Caki2 (cell line): ENCODE measurements around the gene ZCCHC24. TPM values are rescaled to one million over a fixed set of nuclear protein-coding genes. Genes with fewer than 3 reads are reported as not detected.

Experiments used
- DNase-seq: peaks from one replicate; pipeline ENCODE4 v3.0.0-alpha.2; 2015; ENCODE audit warnings: low read depth
- in situ Hi-C: cut with HindIII; loops from 2 replicates; pipeline ENCODE4 v1.10.0; 2016; ENCODE audit warnings: low sequenced_read_pairs, low pct_unique_long_range_greater_than_20kb, mixed read lengths
- total RNA-seq: library from RNA; depleted of rRNA; stranded (reverse); fragments of >200 nt; shearing (Covaris generic); gene quantifications from 2 replicates; pipeline ENCODE4 v1.2.3, GENCODE V29; 2014; ENCODE audit warnings: low replicate concordance

The ZCCHC24 gene
- total RNA-seq, 1 experiment from 2014 or later: 5.7 TPM

DNA sequence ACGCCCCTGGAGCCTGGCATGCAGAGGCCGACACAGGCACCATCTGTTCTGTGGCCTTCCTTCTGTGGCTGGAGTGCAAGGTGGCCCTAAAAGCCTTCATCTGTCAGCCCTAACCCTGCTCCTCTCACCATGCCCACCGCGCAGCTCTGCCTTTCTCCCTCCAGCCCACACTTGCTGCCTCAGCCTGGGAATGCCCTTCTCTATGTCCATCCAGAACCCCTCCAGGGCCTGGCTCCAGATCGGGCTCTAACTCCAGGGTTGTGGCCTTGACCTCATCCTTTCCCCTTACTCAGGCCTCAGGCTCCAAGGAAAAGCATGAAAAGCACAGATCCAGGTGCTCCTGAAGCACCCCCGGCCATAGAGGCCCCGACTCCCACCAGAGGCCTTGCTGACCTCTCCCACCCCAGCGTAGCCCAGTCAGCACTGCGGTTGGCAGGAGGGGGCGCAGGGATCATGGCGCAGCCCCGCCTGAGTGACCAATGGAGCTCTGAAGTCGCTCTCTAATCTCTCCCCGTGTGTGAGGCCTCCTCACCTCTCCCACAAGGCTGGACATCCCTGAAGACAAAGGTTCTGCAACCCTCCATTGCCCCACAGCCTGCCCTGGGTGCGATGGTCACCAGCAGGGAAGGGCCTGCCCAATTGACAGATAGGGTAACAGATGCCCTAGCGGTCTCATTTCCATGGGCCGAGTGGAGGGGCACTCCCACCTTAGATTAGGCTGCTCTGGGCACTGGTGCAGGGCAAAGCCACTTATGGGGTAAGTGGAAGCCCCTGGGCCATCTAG, 9.2 kb downstream of the ZCCHC24 start:
- in situ Hi-C loops: no loop called here
- no peak for DNase-seq

DNA sequence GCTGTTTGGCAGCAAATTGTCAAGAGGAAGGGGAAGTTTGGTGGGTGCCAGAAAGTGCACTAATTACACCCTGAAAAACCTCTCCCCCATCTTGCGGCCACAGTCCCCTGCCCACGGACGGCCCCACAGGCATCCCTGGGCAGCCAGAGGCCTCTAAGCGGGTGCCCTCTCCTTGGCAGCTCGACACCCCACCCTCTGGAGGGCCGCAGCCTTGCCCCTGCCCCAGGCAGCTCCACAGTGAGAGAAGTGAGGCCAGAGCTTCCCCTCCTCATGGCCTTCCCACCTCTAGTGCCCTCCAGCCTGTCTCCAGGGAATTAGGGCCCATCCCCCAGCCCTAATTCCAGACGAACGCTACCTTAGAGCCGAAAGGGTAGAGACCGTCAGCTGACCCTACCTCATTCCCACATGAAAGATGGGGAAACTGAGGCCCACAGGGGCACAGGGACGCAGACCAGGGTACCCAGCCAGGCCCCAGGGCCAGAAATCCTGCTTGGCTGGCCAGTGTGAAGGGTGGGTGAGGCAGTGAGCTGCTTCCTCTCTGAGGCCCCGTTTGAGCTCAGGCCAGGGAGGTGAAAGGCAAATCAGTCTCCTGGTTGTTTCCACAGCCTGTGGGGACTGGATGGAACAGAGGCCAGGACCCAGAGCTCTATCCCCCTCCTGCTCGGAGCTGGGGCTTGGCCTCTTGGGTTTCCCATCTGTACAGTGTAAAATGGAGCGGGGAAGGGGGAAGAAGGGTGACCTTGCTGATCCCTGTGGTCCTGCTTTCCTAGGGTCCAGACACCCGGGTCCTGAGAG, 10.0 kb downstream of the ZCCHC24 start:
- in situ Hi-C loops: no loop called here
- DNase-seq: no peak

- in situ Hi-C loops: no loop called here
- no peak for DNase-seq
These were observed 10.6 kb downstream of the ZCCHC24 start for GRCh38 chr10:79434821-79435251.

DNA sequence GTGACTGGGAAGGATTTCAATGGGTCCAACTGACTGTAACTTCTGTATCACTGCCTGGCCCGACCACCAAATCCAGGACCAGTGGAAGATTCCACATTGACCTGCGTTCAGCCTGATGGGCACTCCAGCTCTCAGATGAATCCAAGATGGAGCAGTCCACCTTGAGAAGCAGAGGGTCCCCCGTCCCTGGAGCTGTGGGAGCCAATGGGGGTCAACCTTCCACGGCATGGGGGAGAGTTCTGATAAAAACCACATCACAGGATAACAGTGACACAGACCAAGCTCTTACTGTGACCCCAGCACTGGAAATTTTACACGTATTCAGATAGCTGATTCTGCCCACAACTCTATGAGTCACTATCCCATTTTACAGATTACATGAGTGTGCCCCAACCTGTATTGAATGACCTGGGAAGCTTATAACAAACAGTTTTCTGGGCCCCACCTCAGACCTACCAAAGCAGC, 11.2 kb downstream of the ZCCHC24 start:
- in situ Hi-C loops: no loop called here

DNA sequence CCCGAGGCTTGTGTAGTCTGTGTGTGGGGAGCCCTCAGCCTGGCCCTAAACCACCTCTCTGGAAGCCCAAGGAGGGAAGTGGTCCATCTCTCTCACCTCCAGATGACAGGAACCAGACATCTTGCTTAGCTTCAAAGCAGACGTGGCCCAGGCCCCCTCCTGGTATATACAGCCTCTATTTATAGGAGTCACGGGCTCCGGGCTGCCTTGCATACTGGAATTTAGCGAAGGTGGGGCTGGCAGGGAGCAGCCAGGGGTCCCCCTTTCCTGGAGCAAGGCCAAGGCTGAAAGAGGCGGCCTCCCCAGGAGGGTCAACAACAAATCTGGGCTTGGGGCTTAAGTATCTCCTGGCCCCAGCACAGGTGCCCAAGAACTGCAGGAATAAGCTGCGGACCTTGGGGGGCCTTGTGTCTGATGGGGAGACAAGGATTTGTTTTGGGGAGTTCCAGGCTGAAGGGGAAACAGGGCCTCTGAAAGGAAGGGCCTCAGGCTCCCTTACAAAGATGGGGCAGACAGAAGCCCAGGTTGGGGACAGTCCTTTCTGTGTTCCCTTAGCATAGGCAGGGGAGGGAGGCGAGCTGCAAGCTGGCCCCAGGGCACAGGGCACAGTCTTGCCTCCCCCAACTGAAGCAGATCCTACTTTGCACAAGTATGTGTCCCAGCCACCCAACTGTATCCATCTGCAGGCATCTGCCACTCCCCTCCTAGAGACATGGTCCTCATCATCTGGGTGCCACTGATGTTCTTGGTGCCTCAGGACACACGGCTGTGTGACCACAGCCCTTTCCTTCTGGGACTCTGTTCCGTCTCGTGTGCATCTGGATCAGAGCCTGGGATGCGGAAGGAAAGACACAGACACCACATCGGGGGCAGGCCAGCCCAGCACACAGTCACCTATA, 11.9 kb downstream of the ZCCHC24 start:
- in situ Hi-C loops: no loop called here
- DNase-seq: no peak

More for the DNA sequence above, 11.2 kb downstream of the ZCCHC24 start:
- DNase-seq: no peak

DNA sequence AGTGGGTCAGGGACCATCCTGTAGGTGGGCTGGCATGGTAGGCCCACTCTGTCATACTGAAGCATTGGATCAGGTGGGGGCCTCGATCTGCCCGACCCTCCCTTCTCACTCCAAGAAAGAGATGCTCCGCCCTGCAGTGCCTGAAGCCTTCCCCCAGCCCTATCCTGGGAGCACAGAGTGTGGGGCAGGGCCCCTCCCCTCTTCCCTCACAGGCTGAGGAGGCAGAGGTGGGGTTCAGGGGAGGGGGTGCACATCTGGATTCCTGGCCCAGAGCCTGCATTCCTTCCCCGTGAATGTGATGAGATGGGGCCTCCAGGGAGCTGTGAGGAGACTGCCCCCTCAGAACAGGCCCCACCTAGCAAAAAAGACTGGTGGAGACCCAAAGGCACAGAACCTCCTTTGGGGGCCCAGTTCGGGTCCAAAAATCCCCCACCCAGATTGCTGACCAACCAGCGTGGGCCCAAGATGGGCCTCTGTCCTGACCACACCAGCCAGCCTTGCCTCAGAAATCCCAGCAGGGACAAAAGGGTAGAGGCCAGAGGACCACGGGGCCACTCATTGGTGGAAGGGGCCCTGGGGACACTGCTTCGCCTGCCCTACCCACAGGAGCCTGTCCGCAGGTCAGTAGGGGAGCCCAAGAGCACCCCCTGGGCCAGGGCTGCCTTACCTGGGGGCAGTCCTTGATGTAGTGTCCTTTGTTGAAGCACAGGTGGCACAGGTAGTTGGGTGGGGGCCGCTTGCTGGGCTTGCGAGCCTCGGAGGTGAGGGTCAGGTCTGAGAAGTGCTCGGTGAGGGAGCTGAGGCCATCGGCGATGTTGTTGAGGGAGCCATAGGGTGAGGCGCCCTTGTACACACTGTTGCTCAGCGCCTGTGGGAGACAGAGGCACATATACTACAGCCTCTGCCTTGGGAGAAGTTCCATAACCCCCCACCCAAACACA, 13.3 kb downstream of the ZCCHC24 start:
- DNase-seq: no peak
- in situ Hi-C loops: no loop called here

DNA sequence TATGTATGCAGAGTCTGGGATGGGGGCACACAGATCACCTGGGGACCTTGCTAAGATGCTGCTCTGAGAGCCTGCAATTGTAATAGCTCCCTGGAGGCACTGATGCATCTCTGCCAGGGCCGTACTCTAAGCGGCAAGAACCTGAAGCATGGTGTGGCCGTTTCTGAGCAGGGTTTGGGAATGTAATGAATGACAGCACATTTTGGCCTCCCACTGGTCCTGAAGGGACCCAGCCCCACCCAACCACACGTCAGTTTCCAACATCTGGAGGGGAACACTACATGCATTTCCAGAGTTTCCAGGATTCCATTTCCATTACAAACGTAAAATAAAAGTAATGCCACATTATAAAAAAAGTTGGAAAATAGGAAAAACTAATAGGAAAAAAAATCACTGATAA, 14.0 kb downstream of the ZCCHC24 start:
- no peak for DNase-seq
- in situ Hi-C loops: no loop called here

DNA sequence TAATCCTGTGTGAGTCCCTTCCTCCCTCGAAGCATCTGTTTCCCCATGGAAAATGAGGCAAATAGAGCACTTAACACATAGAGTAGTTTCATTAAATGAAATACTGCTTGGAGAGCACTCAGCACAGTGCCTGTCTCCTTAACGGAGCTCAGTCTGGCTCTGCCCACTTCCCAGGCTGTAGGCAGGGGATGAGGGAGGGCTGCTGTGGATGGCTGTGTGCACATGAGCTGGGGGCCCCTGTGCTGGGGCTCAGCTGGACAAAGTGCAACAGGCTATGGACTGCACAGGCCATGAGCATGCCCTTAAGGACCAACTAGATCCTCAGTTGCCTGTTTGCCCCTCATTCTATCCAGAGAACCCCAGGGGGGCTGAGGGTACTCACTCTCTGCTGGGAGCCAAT, 14.5 kb downstream of the ZCCHC24 start:
- no peak for DNase-seq
- in situ Hi-C loops: no loop called here

DNA sequence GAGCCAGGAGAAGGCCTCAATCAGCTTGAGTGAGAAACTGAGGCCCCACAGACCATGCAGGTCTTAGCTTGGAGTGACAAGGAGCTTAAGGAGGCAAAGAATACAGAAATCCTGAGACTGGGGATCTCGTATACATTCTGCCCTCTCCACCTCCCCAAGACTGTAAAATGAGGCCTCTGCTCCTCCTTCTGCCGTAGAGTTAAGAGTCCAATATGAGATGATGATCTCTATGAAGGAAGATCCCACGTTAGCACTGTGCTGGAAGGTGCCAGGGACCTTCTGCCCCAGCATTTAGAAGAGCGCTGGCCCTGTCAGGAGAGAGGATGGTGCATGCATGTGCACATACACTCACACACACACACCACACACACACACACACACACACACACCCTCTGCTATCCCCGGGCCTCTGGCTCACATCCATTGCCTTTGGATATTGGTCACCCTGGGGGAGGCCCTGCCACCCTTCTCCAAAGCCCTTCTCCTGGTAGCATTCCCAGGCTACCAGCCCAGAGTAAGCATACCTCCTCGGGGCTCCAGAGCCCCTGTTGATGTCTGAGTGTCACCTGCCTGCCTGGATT, 15.0 kb downstream of the ZCCHC24 start:
- in situ Hi-C loops: no loop called here
- DNase-seq: no peak

GRCh38 chr10:79429751-79430150, 15.7 kb downstream of the ZCCHC24 start:
- DNase-seq: no peak
- in situ Hi-C loops: no loop called here

DNA sequence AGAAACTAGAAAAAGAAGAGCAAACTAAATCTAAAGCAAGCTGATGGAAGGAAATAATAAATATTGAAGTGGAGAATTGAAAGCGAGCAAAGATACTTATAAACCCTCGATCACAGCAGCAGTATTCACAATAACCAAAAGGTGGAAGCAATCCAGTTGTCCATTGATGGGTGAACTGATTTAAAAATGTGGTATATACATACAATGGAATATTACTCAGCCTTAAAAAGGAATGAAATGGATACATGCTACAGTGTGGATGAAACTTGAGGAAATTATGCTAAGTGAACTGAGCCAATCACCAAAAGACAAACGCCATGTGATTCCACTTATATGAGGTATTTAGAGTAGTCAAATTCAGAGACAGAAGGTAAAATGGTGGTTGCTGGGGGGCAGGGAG, 17.5 kb downstream of the ZCCHC24 start:
- no peak for DNase-seq
- in situ Hi-C loops: no loop called here

DNA sequence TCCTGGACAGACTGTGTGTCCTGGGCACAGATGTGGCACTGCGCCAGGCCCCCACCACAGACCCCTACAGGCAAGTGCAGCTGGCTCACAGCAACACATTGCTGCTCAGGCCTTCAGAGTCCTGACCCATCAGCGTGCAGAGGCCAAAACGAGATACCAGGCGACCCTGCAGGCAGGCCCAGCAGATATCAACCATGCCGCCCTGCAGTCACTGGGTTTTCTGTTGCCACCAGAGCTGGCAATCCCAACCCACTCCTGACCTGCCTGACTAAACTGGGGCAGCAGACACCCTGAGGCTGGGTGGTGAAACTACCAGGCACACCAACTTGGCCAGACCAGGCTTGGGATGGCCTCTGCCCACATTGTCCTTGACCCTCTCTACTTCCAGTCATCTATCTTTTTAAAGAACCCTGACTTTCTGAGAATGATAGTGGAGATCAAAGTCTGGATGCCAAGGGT, 20.3 kb downstream of the ZCCHC24 start:
- no peak for DNase-seq
- in situ Hi-C loops: no loop called here

DNA sequence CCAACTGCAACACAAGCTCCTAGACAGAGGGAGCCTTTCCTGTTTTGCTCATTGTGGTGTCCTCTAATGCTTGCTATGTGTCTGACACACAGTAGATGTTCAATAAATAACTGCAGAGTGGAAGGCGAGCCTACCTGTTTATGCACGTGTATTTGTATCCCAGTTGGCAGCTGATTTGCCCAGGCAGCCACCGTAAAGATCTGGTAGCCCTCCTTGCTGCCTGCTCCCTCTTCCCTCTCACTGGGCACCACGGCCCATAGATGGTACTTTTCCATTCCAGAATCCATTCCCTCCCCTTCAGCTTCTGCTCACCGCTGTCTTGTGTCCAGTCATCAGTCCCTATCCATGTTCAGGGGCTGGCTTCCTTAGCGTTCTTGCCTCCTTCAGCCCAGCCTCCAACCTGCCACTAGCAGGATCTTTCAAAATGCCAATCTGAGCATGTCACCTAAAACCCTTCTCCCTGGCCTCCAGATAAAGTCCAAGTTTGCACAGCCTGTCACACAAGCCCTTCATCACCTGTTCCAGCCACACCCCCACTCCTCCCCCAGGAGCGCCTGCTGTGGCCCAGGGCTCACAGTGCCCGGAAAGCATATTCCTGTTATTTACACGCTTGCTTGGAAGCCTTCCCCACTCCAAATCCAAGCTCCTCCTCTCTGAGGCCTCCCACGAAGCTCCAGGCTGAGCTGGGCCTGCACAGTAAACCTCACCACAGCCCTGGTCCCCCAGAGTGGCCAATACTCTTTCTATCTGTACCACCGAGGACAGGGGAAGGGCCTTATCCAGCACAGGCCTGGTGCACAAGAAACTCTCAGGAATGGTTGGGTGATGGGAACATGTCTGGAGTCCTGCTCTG, 21.0 kb downstream of the ZCCHC24 start:
- in situ Hi-C loops: no loop called here

DNA sequence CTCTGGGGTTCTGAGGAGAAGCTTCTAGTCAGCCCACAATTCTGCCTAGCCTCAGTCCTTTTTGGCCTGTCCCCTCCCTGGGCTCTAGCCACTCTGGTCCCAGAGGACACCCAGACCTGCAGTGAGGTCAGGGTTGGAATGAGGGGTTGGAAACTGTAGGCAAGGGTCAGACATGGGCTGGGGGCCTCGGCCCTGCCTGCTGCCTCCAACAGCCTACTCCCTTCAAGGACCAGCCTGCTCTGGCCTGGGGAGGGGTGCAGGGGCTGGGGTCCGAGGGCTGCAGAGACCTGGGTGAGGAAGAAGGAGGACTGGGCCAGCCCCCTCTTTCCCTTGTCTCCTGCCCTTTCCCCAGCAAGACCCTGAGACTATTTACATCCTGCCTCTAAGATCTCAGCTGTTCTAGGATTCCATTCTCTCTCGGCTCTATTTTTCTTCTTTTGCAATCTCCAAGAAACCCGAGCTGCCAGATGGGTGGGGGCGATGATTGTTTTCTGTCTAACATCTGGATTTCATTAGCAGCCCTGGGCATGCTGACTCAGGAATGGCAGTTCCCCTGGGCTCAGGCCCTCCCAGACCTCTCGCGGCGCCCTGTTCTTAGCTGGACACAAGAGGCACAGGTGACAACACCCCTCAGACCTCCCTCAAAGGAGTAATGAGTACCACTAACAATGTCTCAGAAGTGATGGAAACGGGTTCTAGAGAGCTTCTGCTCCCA, 23.1 kb downstream of the ZCCHC24 start:
- no peak for DNase-seq
- in situ Hi-C loops: no loop called here

More for the DNA sequence above, 21.0 kb downstream of the ZCCHC24 start:
- DNase-seq: no peak

- DNase-seq: no peak
- in situ Hi-C loops: no loop called here
These were observed 24.3 kb downstream of the ZCCHC24 start for GRCh38 chr10:79420974-79421688.
